Urothelium cell line (cell line): ENCODE data around the gene SMAGP.
"Not testable (repeated sequence)": the region's sequence is repeated elsewhere in the genome, so short reads cannot be mapped to it uniquely, and the experiment has no call there.

Source experiments
- DNase-seq: peaks from one replicate; pipeline ENCODE4 v3.0.0; 2011; ENCODE audit warnings: low spot score, mixed read lengths
- FAIRE-seq: peaks from 2 replicates; lab custom pipeline; 2011; peaks lifted over from hg19 to GRCh38; lab: Jason Lieb, UNC

Gene SMAGP

DNA sequence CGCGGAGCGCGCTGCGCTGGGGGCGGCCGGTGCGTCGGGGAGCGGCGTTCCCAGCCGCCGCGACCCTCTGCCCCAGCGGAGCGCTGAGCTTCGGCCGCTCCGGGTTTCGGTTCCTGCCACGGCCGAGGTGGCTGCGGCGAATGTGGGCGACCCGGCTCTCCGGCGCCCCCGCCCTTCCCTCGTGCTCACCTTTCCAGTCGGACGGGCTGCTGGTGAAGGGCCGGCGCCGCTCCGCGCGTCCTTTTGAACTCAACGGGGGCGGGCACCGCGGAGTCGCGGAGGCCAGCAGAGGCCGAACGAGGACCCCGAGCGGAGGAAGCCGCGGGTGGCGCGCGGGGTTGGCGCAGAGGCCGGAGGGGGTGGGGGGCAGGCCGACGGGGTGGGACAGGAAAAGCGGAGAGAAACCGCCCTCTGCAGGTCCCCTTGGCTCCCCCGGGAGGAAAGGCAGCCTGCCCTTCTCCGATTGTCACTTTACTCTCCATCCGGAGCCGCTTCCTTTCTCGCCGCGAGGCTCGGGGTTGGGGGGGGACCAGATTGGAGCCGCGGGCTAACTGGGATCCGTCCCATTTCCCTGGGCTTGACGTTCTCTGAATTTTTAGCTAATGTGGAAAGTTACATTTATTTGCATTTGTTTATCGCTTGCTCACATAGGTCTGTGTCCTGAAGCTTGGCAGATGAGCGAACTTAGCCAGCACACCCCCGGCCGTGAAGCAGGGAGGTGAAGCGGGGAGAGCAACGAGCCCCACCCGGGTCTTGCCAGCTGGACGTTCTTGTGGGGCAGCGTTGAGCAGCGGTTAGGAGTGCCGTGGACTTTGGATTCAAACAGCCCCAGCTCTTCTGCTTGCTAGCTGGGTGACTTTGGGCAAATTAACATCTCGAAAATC, at the start of gene SMAGP:
SMAGP (minus strand) TSS at position 349 of the 884 bp plus-strand sequence. CDS start 1,137 bp downstream, outside the sequence.
- peak; percentile 69 for DNase-seq
- no peak for FAIRE-seq

DNA sequence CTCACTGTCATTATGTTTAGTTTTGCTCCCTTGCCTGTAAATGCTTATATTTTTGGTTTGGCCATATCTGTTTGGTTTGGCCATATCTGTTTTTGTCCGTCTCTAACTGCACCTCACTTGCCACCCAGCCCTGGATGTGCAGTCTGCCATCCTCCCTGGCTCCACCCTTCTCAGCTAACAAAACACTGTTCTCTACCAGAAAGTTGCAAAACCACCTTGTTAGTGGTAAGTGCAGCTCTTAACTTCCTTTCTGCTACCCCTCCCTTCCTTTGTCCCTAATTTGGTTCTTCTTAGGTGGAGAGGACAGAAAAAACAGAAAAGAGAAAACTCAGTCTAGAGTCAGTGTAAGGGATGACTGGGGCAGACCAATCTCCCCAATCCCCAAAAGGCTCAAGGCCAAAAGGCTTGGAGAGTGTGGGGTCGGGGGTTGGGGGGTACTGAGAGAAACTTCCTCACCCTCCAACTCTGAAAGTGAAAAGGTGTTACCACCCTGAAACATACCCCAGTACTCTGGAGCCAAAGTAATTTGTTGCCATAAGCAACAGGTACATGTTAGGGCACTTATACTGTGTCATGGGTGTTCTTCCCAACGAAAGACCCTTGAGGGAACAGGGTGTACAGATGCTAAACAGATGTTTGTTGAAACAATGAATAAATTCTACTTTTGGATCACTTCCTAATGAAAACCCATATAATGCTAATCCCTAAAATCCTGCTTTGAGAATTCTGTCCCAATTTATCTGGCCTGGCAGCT, 48.8 kb upstream of the SMAGP start:
- FAIRE-seq (no peak), DNase-seq (no peak)

DNA sequence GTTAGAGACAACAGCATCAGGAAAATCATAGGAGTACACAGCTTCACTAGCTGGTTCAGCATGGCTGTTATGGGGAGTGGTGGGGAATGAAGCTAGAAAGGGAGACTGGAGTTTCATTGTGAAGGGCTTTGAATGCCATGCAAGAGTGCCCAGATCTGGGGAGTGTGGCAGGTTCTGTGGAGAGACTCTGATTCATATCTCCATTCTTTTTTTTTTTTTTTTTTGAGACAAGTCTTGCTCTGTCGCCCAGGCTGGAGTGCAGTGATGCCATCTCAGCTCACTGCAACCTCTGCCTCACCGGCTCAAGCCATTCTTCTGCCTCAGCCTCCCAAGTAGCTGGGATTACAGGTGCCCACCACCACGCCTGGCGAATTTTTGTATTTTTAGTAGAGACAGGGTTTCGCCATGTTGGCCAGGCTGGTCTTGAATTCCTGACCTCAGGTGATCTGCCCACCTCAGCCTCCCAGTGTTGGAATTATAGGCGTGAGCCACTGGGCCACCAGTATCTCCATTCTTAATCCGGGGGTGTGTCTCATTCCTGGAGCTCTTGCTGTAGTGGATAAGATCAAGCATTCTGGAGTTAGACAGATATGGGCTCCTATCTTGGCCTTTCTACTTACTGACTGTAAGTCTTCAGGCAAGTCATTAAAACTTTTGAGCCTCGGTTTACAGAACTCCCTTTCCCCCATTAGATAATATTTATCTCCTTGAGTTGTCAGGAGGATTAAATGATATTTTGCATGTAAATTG, 48.0 kb upstream of the SMAGP start:
- not testable (repeated sequence) for DNase-seq, FAIRE-seq

GRCh38 chr12:51311389-51311788, 41.2 kb upstream of the SMAGP start:
- FAIRE-seq, result no peak

DNA sequence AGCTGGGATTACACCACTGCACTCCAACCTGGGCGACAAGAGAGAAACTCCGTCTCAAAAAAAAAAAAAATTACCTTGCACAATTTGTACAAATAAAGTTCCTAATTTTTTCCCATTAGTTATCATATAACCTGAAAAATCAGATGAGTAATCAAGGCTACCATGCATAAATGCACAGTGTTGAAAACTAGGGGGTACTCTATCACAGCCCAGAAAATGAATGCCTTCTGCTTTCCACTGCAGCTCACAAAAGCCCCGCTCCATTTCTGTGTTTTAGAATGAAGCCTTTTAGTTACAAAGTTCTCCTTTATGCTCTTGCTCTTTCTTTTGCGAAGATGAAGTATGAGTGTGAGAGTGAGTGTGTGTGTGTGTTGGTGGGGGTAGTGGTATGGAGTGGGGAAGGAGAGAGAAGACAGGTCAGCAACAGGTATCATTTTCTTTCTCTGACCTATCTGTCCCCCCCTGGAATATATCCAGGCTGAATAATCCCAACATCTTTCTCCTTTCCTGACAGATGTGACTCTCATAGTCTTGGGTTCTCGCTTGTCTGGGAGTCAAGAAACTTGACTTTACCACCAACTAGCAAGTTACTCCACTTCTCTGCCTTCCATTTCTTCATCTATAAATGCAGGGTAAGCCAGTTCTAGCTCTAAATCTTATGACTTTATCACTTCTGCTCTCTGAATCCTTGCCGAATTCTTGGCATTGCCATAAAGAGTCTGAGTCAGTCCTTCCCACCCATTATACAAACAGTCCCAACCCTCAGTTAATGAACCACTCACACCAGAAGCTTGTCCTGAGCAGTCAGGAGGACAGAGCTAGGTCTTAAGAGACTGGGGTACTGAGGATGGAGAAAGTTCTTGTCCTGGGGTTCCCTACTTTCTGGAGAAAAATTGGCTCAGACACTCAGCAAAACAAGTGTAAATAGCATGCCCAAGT, 37.7 kb upstream of the SMAGP start:
- FAIRE-seq (no peak), DNase-seq (peak; percentile 58)

More at GRCh38 chr12:51311389-51311788, 41.2 kb upstream of the SMAGP start:
- DNase-seq, result no peak

GRCh38 chr12:51306507-51306906, 36.3 kb upstream of the SMAGP start:
- FAIRE-seq, result no peak
- no peak for DNase-seq

GRCh38 chr12:51300768-51301167, 30.6 kb upstream of the SMAGP start:
- FAIRE-seq, DNase-seq: not testable (repeated sequence)

GRCh38 chr12:51295651-51296050, 25.4 kb upstream of the SMAGP start:
- FAIRE-seq, result no peak

DNA sequence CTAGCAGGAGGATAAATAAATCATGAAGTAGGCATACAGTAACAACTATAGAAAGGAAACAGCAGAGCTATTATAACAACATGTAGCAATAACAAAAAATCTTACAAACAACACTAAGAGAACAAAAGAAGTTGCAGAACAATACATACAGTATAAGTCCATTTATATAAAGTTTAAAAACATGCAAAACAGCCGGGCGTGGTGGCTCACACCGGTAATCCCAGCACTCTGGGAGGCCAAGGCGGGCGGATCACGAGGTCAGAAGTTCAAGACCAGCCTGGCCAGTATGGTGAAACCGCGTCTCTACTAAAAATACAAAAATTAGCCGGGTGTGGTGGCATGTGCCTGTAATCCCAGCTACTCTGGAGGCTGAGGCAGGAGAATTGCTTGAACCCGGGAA, 23.9 kb upstream of the SMAGP start:
- not testable (repeated sequence) for DNase-seq, FAIRE-seq

More at GRCh38 chr12:51295651-51296050, 25.4 kb upstream of the SMAGP start:
- DNase-seq, result no peak

DNA sequence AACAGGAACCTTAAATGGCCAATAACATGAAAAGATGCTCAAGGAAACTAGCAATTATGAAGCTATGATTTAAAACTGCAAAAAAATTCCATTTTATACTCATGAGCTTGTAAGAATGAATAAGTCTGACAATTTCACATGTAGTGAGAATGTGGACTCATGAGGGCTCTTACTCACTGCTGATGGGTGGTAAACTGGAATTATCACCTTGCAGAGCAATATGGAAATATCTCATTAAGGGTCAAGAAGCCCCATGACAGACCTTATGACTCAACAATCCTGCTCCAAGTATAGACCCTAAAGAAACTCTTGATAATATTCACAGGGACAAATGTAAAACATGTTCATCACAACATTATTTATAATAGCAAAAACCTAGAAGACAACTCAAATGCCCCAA, 23.5 kb upstream of the SMAGP start:
- FAIRE-seq (no peak), DNase-seq (no peak)

DNA sequence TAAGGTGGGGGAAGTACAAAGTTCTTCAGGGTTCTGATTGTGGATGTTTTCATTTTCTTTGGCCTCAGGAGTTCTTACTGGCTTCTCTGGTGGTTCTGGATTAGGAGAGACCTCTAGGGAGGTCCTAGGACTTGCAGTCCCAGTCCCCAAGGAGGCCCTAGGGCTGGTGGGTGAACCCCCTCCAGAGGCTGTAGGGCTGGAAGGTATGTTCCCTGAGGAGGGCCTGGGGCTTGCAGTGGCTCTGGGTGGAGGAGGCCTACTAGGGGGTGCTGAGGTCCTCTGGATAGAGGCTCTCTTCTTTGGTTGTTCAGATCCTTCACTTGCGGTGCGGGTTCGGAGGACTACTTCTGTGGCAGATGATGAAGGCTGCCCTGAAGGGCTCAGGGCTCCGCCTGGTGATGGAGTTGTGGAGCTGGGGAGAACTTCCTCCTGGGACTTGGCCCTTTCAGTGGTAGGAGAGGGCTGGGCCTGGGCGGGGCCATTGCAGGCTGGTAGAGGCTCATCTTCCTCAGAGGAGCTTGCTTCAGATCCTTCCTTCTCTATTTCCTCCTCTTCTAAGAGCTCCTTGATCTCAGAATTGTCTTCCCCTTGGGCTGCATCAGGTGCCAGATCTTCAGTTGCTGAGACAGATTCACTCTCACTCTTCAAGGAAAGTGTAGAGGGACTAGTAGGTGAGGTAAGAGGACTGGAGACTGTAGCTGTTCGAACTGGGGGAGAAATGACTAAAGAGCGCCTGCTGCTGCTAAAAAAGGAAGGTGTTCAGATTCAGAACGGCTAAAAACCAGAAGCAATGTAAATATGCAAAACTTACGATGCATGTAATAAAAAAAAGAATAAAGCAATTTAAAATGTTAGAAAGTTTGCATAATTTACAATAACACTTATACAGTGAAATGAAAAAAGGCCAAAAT, 21.6 kb upstream of the SMAGP start:
- DNase-seq, FAIRE-seq: not testable (repeated sequence)

DNA sequence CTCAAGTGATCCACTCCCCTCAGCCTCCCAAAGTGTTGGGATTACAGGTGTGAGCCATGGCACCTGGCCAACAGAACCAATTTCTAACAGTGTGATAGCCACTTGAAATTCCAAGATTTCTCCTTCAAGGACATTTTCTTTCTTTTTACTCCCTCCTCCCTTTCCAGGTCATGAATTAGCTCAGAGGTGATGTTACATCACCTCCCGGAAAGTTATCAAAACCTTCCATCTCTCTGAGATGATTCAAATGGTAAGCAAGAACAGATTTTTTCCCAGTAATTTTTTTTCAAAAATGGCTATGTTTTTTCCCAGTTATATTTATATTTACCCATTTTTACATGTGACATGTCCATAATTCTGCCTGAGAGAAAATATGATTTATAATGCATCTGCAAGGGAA, 15.6 kb upstream of the SMAGP start:
- FAIRE-seq, result no peak
- no peak for DNase-seq

GRCh38 chr12:51281202-51281924, 11.1 kb upstream of the SMAGP start:
- DNase-seq, result peak; percentile 32
- FAIRE-seq, result no peak

- no peak for FAIRE-seq
- DNase-seq, result no peak
Measured at GRCh38 chr12:51275088-51275487, 4.9 kb upstream of the SMAGP start.

- not testable (repeated sequence) for DNase-seq, FAIRE-seq
Measured at GRCh38 chr12:51272810-51273209, 2.6 kb upstream of the SMAGP start.

- no peak for FAIRE-seq
- peak; percentile 54 for DNase-seq
Measured at GRCh38 chr12:51270951-51271518, 820 bp upstream of the SMAGP start.

- DNase-seq (peak; percentile 58), FAIRE-seq (no peak)
Measured at GRCh38 chr12:51269174-51270066, 795 bp downstream of the SMAGP start.
